Measurements from ENCODE around the gene ASTN2.

ASTN2 gene

DNA sequence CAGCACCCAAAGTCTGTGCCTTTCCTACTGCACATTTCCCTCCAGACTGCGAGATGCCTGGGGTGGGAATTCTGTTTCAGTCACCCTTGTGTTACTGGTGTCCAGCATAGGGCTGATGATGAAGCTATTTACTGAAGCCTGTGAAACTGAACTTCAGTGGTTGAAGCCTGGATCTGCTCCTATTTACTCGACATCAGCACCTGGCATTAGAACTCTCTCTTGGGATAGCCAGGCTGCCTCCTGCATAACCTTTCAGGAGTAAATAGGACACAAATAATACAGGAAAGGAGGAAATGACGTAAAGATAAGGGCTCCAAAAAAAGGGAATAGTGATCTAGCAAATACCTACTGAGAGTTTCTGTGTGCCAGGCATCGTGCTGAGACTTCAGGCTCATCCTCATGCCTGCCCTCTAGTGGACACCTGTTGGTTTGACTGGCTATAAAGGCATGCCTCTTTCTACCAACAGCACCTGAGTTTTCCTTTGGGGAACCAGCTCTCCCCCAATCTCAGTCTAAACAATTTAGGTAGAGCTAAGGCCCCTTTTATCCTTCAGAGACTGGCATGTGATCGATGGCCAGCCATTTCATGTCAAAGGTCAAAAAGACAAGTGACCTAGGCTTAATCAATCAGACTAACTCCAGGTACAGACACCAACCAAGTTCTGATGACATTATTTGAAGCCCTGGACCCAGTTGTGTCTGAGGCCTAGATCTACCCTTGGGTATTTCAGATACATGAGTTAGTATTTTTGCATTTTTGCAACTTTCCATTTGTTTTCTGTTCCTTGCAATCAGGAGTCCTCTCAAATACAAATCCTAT lies 919.8 kb downstream of the ASTN2 start:
- peak in 1 of 2 experiments; percentile 20 for DNase-seq

GRCh38 chr9:116493183-116493860 lies 921.5 kb downstream of the ASTN2 start:
- no peak for DNase-seq

GRCh38 chr9:116491659-116492058 lies 923.2 kb downstream of the ASTN2 start:
- no peak for DNase-seq

DNA sequence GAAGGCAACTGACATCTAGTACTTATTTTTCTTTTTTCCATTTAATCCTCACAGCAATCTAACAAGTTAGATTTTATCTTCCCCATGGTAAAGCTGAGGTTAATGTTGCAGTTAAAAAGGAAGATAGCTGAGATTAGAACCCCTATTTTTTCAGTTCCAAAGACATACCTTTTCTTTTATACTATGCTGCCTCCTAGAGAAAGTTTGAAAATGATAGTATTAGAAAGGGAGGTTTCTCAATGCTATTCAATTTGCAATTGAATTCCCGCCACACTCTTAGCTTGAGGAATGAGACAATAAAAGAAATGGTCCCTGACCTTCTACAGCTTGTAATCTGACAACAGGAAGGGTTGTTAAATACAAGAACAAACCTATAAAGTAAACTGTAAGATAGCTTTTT lies 923.6 kb downstream of the ASTN2 start:
- no peak for DNase-seq

- DNase-seq: no peak
Measured at GRCh38 chr9:116490321-116490720, 924.5 kb downstream of the ASTN2 start.

- DNase-seq: no peak
Measured at GRCh38 chr9:116488373-116488772, 926.5 kb downstream of the ASTN2 start.

GRCh38 chr9:116484492-116485061 lies 930.3 kb downstream of the ASTN2 start:
- DNase-seq: no peak

DNA sequence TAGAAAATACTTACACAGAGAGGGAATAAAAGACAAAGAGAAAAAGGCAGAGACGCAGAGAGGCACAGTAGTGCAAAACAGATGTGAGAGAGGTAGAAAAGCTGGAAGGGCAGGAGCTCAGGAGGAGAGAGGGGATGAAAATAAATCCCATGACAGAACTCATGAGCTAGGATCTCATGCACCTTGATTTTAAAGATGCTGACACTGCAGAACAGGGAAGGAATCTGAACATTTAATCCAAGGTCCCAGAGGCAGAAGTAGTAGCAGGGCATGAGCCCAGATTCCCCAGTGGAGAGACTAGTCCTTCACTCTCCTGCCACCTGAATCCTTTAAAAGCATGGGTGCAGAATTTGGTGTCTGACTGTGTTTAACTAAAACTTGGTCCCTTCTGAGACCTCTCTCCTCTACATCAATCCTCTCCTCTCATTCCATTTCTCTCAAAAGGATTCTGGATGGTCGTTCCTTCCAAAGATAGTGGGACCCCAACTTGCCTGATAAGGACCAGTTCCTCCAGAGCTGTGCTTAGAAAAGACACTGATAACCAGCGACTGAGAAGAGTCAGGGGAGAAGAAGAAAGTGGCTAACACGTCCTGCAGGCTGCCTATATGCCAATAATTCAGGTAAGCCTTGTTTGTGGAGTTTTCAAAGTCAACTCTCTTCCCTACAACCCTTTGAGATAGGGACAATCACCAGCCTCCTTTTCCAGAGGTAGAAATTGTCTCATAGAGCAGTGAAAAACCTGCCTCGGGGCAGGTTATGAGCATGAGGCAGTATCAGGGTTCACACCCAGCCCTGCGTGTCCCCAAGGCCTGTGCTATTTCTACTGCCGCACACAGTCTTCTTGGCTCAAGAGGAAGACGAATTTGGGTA lies 931.0 kb downstream of the ASTN2 start:
- DNase-seq: no peak

GRCh38 chr9:116482740-116483139 lies 932.1 kb downstream of the ASTN2 start:
- no peak for DNase-seq

DNA sequence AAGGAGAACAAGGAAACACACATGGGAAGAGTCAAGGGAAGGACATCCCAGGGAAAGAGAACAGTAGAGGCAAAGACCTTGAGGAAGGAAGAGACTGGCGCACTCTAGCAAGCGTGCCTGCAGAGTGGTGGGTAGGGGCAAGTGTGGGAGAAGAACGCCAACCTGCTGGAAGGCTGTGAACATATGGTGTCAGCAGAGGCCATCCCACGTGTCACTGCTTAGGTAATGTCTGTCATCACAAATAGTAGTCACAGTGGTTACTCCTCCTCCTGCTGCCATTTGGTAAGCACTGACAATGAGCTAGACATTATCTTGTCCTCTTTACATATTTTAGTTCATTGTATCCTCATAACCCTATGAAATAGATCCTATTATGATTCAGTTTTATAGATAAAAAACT lies 934.2 kb downstream of the ASTN2 start:
- no peak for DNase-seq

- no peak for DNase-seq
Measured at GRCh38 chr9:116479967-116480366, 934.9 kb downstream of the ASTN2 start.

- no peak for DNase-seq
Measured at GRCh38 chr9:116479056-116479544, 935.8 kb downstream of the ASTN2 start.

DNA sequence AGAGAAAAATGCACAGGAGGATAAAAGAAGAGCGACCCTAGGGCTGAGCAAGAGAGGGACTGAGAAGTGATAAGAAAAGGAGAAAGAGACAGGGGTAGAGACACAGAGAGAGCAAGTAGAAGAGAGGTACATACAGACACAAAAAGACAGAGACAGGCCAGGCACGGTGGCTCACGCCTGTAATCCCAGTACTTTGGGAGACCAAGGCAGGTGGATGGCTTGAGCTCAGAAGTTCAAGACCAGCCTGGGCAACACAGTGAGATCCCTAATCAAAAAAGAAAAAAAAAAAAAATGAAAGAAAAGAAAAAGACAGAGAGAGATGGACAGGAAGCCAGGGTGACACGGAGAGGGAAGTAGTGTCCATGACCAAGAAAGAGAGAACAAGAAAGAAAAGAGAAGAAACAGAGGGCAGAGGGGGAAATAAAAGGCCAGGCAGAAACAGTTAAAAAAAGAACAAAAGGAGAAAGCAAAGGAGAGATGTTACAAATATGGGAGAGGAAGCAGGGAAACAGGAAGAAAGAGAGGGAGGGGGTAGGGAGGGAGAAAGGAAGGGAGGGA lies 937.2 kb downstream of the ASTN2 start:
- no peak for DNase-seq

DNA sequence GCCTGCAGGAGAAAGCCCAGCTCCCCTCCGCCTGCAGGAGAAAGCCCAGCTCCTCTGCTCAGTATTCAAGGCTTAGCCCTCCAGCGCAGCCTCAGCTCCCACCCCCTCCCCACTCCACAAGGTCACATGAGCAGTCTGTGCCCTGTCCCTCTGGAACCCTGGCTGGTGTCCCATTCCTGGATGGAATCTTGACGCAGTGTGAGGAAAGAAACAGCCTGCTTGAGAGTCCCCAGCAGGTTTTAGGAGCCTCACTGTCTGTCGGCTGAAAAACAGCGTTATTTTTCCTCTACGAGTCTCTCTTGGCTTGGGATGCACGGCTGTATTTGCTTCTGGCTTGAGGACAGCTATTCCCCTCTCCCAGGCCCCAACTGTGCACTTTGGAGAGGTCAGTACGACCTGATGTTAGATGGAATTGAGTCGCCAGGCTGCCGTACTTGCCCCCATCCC lies 937.9 kb downstream of the ASTN2 start:
- DNase-seq: no peak

DNA sequence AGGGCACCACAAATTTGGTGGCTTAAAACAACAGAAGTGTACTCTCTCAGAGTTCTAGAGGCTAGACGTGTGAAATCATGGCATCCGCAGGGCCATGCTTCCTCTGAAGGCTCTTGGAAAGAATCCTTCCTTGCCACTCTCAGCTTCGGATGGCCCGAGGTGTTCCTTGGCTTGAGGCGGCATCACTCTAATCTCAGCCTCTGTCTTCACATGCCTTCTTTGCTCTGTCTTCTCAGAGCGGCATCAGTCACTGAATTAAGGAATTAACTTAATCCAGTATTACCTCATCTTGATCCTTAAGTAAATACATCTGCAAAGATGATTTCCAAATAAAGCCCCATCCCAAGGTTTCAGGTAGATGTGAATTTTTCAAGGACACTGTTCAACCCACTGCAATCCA lies 938.9 kb downstream of the ASTN2 start:
- DNase-seq: no peak

DNA sequence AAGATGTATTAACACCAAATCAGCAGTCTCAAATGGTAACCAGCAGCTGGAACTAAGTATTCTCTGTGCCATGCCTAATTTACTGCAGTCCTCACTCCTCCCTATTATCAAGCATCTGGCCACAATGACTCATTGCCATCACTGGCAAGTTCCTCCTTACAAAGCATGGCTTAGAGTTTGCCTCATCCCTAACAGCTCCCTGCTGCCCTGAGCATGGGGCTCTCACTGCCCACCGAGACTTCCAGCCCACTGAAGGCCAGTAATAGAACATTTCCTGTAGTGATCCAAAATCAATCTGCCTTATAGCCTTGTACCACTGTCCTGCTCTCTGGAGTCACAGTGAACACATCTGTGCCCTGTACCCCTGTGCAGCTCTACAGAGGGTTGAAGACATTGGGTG lies 939.7 kb downstream of the ASTN2 start:
- DNase-seq: no peak

GRCh38 chr9:116471944-116472506 lies 942.8 kb downstream of the ASTN2 start:
- no peak for DNase-seq

GRCh38 chr9:116471093-116471906 lies 943.6 kb downstream of the ASTN2 start:
- DNase-seq: no peak

DNA sequence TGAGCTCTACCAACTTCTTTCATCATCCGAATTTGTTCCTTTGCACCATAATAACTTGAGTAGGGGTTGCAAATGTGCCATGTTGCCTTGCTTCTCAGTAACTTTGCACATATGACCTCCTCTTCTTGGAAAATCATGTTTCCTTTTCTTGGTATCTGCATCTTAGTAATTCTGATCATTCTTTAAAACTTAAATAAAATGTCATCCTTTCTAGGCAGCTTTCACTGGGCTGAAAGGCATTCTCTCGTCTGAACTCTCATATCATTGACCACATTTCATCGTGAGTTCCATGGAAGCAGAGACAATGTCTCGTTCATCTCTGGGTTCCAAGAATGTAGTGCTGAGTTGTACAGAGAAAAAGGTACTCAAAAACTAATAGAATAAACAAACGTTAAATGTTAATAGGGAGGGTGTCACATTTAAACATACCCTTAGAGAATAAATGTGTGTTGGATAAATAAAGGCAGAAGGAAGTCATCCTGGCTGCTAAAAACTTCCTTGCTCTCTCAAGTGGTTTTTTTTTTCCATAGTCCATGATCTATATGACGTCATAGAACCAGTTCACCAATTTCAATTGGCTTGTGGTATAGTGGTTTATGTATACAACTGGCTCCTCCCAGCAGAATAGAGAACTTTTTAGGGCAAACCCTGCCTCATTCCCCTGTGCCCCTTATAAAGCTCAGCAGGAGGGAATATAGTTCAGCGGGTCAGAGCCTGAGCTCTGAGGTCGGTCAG lies 945.9 kb downstream of the ASTN2 start:
- DNase-seq: no peak

GRCh38 chr9:116468369-116468768 lies 946.5 kb downstream of the ASTN2 start:
- DNase-seq: no peak

Measured in SW 1271 (cell line).